ENCODE results near the gene SFN. TPM values are rescaled to one million over a fixed set of nuclear protein-coding genes. Genes with fewer than 3 reads are reported as not detected.

The SFN gene
- total RNA-seq, 1 experiment from 2014 or later = 14.3 TPM

DNA sequence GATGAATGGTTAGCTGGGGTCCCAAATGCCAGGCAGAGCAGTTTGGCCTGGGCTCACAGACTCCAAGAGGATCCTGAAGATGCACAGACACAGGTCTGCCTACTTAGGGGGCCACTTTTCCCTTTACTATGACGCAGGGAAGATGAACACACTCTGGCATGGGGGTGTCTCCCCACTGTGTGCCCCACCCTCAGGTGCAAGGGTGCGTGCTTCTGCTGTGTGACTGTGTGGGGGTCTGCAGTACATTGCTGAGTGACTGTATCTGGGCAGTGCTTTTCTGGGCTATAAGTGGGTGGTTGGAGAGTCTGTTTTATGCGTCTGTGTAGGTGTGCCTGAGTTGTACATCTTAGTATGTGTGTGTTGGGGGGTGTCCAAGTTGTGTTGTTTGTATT lies 47.0 kb downstream of the SFN start:
- ChIA-PET POLR2A (no interaction called here), CTCF (interaction anchor here (1.6 kb wide), 1 partner anchor 23 kb away, joined by 4 read pairs; no protein-coding TSS in a partner anchor)
- H3K27me3 Mint-ChIP-seq (ENCODE audit: low read depth) = peaks cover 10% of the 10 kb centered on the region; the same call in 1 of the 2 replicates
- no peaks in the 10 kb centered on the region for H3K9me3 Mint-ChIP-seq
- TF ChIP-seq FOXK1 (CRISPR knock-in tag; IDR thresholded peaks at IDR 0.05) = no peak
- TF ChIP-seq, protein P1, sequence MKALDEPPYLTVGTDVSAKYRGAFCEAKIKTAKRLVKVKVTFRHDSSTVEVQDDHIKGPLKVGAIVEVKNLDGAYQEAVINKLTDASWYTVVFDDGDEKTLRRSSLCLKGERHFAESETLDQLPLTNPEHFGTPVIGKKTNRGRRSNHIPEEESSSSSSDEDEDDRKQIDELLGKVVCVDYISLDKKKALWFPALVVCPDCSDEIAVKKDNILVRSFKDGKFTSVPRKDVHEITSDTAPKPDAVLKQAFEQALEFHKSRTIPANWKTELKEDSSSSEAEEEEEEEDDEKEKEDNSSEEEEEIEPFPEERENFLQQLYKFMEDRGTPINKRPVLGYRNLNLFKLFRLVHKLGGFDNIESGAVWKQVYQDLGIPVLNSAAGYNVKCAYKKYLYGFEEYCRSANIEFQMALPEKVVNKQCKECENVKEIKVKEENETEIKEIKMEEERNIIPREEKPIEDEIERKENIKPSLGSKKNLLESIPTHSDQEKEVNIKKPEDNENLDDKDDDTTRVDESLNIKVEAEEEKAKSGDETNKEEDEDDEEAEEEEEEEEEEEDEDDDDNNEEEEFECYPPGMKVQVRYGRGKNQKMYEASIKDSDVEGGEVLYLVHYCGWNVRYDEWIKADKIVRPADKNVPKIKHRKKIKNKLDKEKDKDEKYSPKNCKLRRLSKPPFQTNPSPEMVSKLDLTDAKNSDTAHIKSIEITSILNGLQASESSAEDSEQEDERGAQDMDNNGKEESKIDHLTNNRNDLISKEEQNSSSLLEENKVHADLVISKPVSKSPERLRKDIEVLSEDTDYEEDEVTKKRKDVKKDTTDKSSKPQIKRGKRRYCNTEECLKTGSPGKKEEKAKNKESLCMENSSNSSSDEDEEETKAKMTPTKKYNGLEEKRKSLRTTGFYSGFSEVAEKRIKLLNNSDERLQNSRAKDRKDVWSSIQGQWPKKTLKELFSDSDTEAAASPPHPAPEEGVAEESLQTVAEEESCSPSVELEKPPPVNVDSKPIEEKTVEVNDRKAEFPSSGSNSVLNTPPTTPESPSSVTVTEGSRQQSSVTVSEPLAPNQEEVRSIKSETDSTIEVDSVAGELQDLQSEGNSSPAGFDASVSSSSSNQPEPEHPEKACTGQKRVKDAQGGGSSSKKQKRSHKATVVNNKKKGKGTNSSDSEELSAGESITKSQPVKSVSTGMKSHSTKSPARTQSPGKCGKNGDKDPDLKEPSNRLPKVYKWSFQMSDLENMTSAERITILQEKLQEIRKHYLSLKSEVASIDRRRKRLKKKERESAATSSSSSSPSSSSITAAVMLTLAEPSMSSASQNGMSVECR (CRISPR knock-in tag; IDR thresholded peaks at IDR 0.05; ENCODE audit: borderline replicate concordance) = no peak
- H3K36me3 Mint-ChIP-seq = no peaks in the 10 kb centered on the region
- DNase-seq (ENCODE audit: low spot score) (no peak), ATAC-seq (no peak)
- no peak overlapping the region for H3K27ac Mint-ChIP-seq
- H3K4me3 Mint-ChIP-seq = no peak overlapping the region
- H3K4me1 Mint-ChIP-seq = no peaks in the 10 kb centered on the region

DNA sequence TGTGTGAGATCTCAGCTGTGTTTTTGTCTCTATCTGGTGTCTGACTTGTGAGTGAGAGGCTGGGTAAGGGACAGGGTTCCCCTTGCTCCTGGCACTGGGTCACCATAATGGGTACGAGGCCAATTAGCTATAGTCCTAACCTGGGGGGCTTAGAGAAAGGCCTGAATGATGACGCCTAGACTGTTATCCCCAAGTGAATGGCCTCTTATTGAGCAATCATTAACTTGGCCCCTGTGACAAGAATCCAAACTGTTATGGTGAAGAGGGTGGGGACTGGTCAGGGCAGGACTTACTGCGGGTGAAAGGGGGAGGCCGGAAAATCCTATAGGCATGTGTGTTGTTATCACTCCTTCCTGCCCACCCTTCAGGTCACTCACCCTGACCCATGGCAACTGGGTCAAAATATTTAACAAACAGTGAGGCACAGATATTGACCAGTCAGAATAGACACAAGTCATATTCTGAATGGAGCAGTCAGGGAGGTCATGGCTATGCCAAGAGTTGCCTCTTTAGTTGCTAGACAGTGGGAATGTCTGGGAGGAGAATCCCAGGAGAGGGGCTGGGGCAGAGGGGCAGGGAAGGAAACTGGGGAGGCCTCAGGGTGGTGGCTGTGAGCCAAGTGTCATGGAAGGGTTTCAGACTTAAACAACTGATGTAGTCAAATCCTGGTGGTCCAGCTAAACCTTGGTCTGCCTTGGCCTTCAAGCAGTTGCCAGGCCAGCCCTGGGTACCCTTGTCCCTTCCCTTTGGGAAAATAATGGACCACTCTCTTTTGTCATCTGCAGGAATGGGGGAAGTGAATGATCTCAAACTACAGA lies 47.6 kb downstream of the SFN start:
- CTCF ChIA-PET = interaction anchor here (1.6 kb wide), 1 partner anchor 23 kb away, joined by 4 read pairs; no protein-coding TSS in a partner anchor
- TF ChIP-seq, protein P2, sequence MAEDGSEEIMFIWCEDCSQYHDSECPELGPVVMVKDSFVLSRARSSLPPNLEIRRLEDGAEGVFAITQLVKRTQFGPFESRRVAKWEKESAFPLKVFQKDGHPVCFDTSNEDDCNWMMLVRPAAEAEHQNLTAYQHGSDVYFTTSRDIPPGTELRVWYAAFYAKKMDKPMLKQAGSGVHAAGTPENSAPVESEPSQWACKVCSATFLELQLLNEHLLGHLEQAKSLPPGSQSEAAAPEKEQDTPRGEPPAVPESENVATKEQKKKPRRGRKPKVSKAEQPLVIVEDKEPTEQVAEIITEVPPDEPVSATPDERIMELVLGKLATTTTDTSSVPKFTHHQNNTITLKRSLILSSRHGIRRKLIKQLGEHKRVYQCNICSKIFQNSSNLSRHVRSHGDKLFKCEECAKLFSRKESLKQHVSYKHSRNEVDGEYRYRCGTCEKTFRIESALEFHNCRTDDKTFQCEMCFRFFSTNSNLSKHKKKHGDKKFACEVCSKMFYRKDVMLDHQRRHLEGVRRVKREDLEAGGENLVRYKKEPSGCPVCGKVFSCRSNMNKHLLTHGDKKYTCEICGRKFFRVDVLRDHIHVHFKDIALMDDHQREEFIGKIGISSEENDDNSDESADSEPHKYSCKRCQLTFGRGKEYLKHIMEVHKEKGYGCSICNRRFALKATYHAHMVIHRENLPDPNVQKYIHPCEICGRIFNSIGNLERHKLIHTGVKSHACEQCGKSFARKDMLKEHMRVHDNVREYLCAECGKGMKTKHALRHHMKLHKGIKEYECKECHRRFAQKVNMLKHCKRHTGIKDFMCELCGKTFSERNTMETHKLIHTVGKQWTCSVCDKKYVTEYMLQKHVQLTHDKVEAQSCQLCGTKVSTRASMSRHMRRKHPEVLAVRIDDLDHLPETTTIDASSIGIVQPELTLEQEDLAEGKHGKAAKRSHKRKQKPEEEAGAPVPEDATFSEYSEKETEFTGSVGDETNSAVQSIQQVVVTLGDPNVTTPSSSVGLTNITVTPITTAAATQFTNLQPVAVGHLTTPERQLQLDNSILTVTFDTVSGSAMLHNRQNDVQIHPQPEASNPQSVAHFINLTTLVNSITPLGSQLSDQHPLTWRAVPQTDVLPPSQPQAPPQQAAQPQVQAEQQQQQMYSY (CRISPR knock-in tag; IDR thresholded peaks at IDR 0.05) = no peak
- TF ChIP-seq, protein P3, sequence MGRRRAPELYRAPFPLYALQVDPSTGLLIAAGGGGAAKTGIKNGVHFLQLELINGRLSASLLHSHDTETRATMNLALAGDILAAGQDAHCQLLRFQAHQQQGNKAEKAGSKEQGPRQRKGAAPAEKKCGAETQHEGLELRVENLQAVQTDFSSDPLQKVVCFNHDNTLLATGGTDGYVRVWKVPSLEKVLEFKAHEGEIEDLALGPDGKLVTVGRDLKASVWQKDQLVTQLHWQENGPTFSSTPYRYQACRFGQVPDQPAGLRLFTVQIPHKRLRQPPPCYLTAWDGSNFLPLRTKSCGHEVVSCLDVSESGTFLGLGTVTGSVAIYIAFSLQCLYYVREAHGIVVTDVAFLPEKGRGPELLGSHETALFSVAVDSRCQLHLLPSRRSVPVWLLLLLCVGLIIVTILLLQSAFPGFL (CRISPR knock-in tag; IDR thresholded peaks at IDR 0.05; ENCODE audit: borderline replicate concordance) = peak; percentile 40; the same call in 1 of the 2 replicates
- TF ChIP-seq GABPB1 (CRISPR knock-in tag; IDR thresholded peaks at IDR 0.05) = peak; percentile 59
- Mint-ChIP-seq H3K9me3 (no peaks in the 10 kb centered on the region), H3K27ac (no peak overlapping the region), H3K4me3 (no peak overlapping the region), H3K27me3 (ENCODE audit: low read depth) (peaks cover 10% of the 10 kb centered on the region), H3K36me3 (no peaks in the 10 kb centered on the region), H3K4me1 (no peaks in the 10 kb centered on the region)
- POLR2A ChIA-PET = no interaction called here
- DNase-seq (ENCODE audit: low spot score) (no peak), ATAC-seq (no peak)

DNA sequence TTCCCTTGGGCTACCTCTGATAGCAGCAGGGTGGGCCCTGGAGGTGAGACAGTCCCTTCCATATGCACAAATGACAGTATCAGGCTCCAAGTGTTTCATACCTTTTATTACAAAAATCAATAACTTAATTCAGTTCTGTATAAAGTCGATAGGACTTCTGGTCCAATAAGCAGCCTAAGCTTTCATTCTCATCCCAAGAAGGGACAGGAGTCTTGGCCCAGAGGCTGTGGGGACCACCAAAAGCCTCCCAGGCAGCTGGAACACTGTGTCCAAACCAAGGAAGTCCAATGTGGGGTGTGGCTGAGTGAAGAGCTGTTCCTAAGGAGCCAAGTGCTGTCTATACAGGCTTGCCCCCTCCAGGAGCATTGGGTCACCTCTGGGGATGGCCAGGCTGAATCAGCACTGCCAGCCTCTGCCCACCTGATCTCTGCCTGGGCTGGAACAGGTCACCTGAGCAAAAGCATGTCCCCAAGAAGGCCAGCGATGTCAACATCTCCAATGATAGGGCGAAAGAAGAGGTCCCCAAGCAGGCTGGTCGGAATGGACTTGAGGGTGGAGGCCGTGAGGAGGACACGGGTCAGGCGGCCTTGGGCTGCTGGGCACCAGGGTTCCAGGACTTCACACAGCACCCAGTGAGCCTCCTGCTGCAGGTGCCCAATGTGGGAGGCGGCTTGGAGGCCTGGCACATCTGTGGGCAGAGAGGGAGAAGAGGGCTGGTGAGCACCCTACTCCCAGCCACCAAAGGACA lies 48.6 kb downstream of the SFN start:
- ATAC-seq = no peak
- TF ChIP-seq, protein P4, sequence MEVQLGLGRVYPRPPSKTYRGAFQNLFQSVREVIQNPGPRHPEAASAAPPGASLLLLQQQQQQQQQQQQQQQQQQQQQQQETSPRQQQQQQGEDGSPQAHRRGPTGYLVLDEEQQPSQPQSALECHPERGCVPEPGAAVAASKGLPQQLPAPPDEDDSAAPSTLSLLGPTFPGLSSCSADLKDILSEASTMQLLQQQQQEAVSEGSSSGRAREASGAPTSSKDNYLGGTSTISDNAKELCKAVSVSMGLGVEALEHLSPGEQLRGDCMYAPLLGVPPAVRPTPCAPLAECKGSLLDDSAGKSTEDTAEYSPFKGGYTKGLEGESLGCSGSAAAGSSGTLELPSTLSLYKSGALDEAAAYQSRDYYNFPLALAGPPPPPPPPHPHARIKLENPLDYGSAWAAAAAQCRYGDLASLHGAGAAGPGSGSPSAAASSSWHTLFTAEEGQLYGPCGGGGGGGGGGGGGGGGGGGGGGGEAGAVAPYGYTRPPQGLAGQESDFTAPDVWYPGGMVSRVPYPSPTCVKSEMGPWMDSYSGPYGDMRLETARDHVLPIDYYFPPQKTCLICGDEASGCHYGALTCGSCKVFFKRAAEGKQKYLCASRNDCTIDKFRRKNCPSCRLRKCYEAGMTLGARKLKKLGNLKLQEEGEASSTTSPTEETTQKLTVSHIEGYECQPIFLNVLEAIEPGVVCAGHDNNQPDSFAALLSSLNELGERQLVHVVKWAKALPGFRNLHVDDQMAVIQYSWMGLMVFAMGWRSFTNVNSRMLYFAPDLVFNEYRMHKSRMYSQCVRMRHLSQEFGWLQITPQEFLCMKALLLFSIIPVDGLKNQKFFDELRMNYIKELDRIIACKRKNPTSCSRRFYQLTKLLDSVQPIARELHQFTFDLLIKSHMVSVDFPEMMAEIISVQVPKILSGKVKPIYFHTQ (CRISPR knock-in tag; IDR thresholded peaks at IDR 0.05) = no peak
- TF ChIP-seq ZBTB21 (CRISPR knock-in tag; IDR thresholded peaks at IDR 0.05; ENCODE audit: borderline replicate concordance) = no peak
- TF ChIP-seq, protein P5, sequence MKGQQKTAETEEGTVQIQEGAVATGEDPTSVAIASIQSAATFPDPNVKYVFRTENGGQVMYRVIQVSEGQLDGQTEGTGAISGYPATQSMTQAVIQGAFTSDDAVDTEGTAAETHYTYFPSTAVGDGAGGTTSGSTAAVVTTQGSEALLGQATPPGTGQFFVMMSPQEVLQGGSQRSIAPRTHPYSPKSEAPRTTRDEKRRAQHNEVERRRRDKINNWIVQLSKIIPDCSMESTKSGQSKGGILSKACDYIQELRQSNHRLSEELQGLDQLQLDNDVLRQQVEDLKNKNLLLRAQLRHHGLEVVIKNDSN (CRISPR knock-in tag; IDR thresholded peaks at IDR 0.05) = no peak
- TF ChIP-seq, protein P3 (CRISPR knock-in tag; IDR thresholded peaks at IDR 0.05; ENCODE audit: borderline replicate concordance) = no peak
- CTCF ChIA-PET = no interaction called here
- Mint-ChIP-seq H3K4me3 (no peak overlapping the region), H3K4me1 (no peaks in the 10 kb centered on the region), H3K27me3 (ENCODE audit: low read depth) (peaks cover 10% of the 10 kb centered on the region), H3K27ac (no peak overlapping the region), H3K36me3 (no peaks in the 10 kb centered on the region), H3K9me3 (no peaks in the 10 kb centered on the region)
- DNase-seq (ENCODE audit: low spot score) = no peak
- POLR2A ChIA-PET = no interaction called here

All from WTC11 (cell line).